Adrenal gland (tissue), 5 donors: ENCODE data around the gene NIM1K.

Experiments used
- CTCF ChIP-seq, 6 experiments: fragments of 450-650 bp in 4 of 6; fragments of 200-600 bp in 2 of 6; sonication (generic) in 1 of 6; IDR thresholded peaks; 1 replicate in 5 of 6; 2 replicates in 1 of 6; pipeline versions ENCODE4 v1.5.1 to v1.8.0; 2016 to 2021; ENCODE audit warnings: antibody characterized with exemption in 6 of 6, mild to moderate bottlenecking in 2 of 6, moderate library complexity in 1 of 6
- POLR2A ChIP-seq, 2 donors: fragments of 450-650 bp; IDR thresholded peaks; one replicate each; pipeline ENCODE4 v1.6.1; 2017; ENCODE audit warnings: antibody characterized with exemption in 2 of 2, mild to moderate bottlenecking in 2 of 2, moderate library complexity in 1 of 2
- donor health status: DM: no; HTN: no; CAD: no.

GRCh38 chr5:43209060-43209459, 17.0 kb downstream of the NIM1K start:
- TF ChIP-seq POLR2A (IDR thresholded peaks at IDR 0.05) (no peak), CTCF (IDR thresholded peaks at IDR 0.05) (no peak)
